Ishikawa (cell line): ENCODE data around the gene HGS.

ENCODE experiments used
- CEBPB ChIP-seq: IDR thresholded peaks from 2 replicates; pipeline ENCODE4 v1.6.1; 2012
- CREB1 ChIP-seq: IDR thresholded peaks from 2 replicates; pipeline ENCODE4 v1.6.1; 2012; ENCODE audit warnings: low read depth
- EGR1 ChIP-seq: IDR thresholded peaks from 2 replicates; pipeline ENCODE4 v1.6.1; 2012
- EP300 ChIP-seq: IDR thresholded peaks from 2 replicates; pipeline ENCODE4 v1.6.1; 2012; ENCODE audit warnings: borderline replicate concordance
- NFIC ChIP-seq: IDR thresholded peaks from 2 replicates; pipeline ENCODE4 v1.6.1; 2012
- RAD21 ChIP-seq: IDR thresholded peaks from 2 replicates; pipeline ENCODE4 v1.6.1; 2012; ENCODE audit warnings: low read depth
- TEAD4 ChIP-seq: IDR thresholded peaks from 2 replicates; pipeline ENCODE4 v1.6.1; 2012
- YY1 ChIP-seq: IDR thresholded peaks from 2 replicates; pipeline ENCODE4 v1.6.1; 2012; ENCODE audit warnings: low read depth

DNA sequence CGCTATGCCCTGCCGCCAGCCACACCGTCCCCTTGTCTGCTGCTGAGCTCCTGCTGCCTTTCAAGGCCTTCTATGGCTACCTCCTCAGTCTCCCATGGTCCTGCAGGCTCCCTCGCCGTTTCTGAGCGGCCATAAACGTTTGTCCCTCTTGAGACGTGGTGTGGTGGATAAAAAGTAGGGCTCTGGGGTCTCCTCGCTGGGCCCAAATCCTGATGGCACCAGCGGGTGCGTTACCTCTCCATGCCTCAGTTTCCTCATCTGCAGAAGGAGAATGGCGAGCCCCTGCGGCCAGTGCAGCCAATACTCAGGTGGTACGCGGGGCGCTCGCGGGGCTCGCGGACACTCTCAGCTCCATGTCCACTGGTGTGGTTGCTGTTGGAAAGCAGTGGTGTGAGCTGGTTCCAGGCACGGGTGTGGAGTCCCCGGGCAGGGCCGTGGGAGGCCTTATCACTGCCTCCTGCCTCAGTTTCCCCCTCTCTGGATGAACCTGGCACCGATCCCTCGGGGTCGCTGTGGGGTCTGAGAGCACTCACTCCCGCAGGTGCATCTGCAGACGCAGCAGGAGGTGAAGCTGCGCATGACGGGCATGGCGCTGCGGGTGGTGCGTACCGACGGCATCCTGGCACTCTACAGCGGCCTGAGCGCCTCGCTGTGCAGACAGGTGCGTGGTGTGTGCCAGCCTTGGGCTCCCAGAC is 30.7 kb downstream of the HGS start:
- TF ChIP-seq YY1 (no peak), EP300 (no peak), RAD21 (no peak), EGR1 (no peak), CEBPB (no peak), CREB1 (no peak), NFIC (no peak), TEAD4 (no peak)
